Activated T-helper 2 cell treated with anti-CD3 and anti-CD28 coated beads, Interferon-gamma antibody, Interleukin-2, Interleukin-4, amounts not matched to agents 10 μg/mL and 5 μg/mL and 100 μg/mL, durations not matched to agents 14 hours and 24 hours and 36 hours (primary cell): ENCODE data around the gene ZNF155. TPM values are rescaled to one million over a fixed set of nuclear protein-coding genes. Genes with fewer than 3 reads are reported as not detected.
"Not testable (repeated sequence)": the region's sequence is repeated elsewhere in the genome, so short reads cannot be mapped to it uniquely, and the experiment has no call there.

ENCODE experiments used
- DNase-seq: peaks from one replicate; pipeline ENCODE4 v3.0.0; 2021; ENCODE audit warnings: low spot score
- H3K27ac Mint-ChIP-seq: one replicate; pipeline ENCODE4 v1.8.0; 2021; ENCODE audit warnings: mixed read lengths
- H3K27me3 Mint-ChIP-seq: one replicate; pipeline ENCODE4 v1.8.0; 2021; ENCODE audit warnings: low read depth, mixed read lengths
- H3K36me3 Mint-ChIP-seq: one replicate; pipeline ENCODE4 v1.8.0; 2021; ENCODE audit warnings: low read depth, mixed read lengths
- H3K4me1 Mint-ChIP-seq: one replicate; pipeline ENCODE4 v1.8.0; 2021; ENCODE audit warnings: low read depth, mixed read lengths
- H3K4me3 Mint-ChIP-seq: one replicate; pipeline ENCODE4 v1.8.0; 2021; ENCODE audit warnings: low read depth, mild to moderate bottlenecking, moderate library complexity, mixed read lengths
- H3K9me3 Mint-ChIP-seq: one replicate; pipeline ENCODE4 v1.8.0; 2021; ENCODE audit warnings: mixed read lengths
- intact Hi-C: fragments of 100-400 bp; cut with micrococcal nuclease; formaldehyde crosslinking; loops from one replicate; pipeline ENCODE4 v1.15.1; 2023
- total RNA-seq: library from RNA; stranded (reverse); gene quantifications from 2 replicates; pipeline ENCODE4 v1.2.3, GENCODE V29; 2022

ZNF155 gene
- 4.7 and 5.5 TPM in 2 replicates for total RNA-seq

DNA sequence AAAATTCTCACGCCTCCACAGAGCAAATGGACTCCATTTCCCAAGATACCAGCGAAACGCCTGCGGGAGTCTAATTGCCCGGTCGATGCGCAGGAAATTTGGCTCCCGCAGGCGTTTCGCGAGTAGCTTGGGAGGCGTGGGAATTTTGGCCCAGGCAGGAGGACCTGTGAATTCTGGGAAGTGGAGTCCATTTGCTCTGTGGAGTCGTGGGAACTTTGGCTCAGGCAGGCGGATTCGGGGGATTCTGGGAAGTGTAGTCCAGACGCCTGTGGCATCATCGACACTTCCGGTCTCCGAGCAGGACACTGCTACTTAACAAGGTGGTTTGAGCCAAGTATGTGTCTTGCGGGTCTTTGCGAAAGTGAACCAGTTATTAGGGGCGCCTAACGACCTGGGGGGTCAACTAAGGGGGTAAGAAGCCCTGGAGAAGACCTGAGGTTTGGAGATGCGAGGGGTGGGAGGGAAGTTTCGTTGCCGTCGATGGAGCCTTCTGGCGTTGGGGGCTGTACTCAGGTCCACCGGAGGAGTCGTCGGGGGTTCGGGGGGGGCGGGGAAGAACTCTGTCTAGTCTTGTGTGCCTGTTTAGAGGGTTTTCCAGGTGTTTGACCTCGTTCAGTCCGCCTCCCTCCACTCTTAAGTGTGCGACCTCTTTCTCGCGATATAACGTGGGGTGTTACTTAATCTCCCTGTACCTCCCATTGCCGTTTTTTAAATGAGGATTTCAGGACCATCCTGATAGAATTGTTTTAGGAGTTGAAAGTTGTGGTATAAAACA lies at the start of gene ZNF155:
ZNF155 (plus strand) TSS at position 277 of the 775 bp plus-strand sequence. CDS start 4,356 bp downstream, outside the sequence.
- Mint-ChIP-seq H3K4me3 (peak within 1 kb of the TSS; percentile 95), H3K36me3 (peaks cover 21% of the 10 kb centered on the region), H3K4me1 (peaks cover 9% of the 10 kb centered on the region), H3K27me3 (no peaks in the 10 kb centered on the region), H3K9me3 (peaks cover 41% of the 10 kb centered on the region), H3K27ac (peak within 1 kb of the TSS; percentile 90)
- peak; percentile 59 for DNase-seq
- intact Hi-C loops, result loop anchor here (1.0 to 5.0 kb wide), 3 partner anchors 18 to 88 kb away; partner anchors contain the start of genes ZNF230, ZNF284 and ZNF45

- peaks cover 33% of the 10 kb centered on the region for H3K9me3 Mint-ChIP-seq
- H3K36me3 Mint-ChIP-seq, result peaks cover 38% of the 10 kb centered on the region
- peak within 1 kb of the TSS; percentile 97 for H3K4me3 Mint-ChIP-seq
- H3K4me1 Mint-ChIP-seq, result peaks cover 10% of the 10 kb centered on the region
- DNase-seq, result peak; percentile 78
- intact Hi-C loops, result loop anchor here (1.0 to 5.0 kb wide), 5 partner anchors 16 to 157 kb away; partner anchors contain the start of genes ZNF155, ZNF221, ZNF224 and ZNF230
- H3K27me3 Mint-ChIP-seq, result no peaks in the 10 kb centered on the region
- H3K27ac Mint-ChIP-seq, result peak within 1 kb of the TSS; percentile 90
Observed at GRCh38 chr19:43934985-43935708, 48.8 kb upstream of the ZNF155 start, which contains the start of gene ZNF45. ZNF45 (minus strand) TSS chr19:43935282; CDS start chr19:43922185, 13,097 bp downstream.

GRCh38 chr19:43936188-43936587 lies 47.8 kb upstream of the ZNF155 start:
- H3K9me3 Mint-ChIP-seq, result peaks cover 35% of the 10 kb centered on the region
- peak overlapping the region; percentile 97 for H3K4me3 Mint-ChIP-seq
- H3K27me3 Mint-ChIP-seq, result no peaks in the 10 kb centered on the region
- intact Hi-C loops, result loop anchor here (5.0 kb wide), 1 partner anchor 156 kb away; the partner anchor contains the start of gene ZNF224
- H3K4me1 Mint-ChIP-seq, result peaks cover 10% of the 10 kb centered on the region
- peaks cover 29% of the 10 kb centered on the region for H3K36me3 Mint-ChIP-seq
- no peak overlapping the region for H3K27ac Mint-ChIP-seq
- no peak for DNase-seq

GRCh38 chr19:43939557-43940260 lies 44.3 kb upstream of the ZNF155 start:
- Mint-ChIP-seq H3K27ac (no peak overlapping the region), H3K4me1 (peaks cover 2% of the 10 kb centered on the region), H3K36me3 (no peaks in the 10 kb centered on the region), H3K9me3 (peaks cover 49% of the 10 kb centered on the region), H3K27me3 (peaks cover 1% of the 10 kb centered on the region), H3K4me3 (no peak overlapping the region)
- DNase-seq, result no peak
- intact Hi-C loops, result loop anchor here (5.0 kb wide), 1 partner anchor 153 kb away; the partner anchor contains the start of gene ZNF224

- Mint-ChIP-seq H3K36me3 (no peaks in the 10 kb centered on the region), H3K4me1 (no peaks in the 10 kb centered on the region), H3K27me3 (peaks cover 1% of the 10 kb centered on the region), H3K9me3 (peaks cover 53% of the 10 kb centered on the region), H3K4me3 (no peak overlapping the region), H3K27ac (no peak overlapping the region)
- no peak for DNase-seq
- intact Hi-C loops, result no loop called here
Observed at GRCh38 chr19:43940719-43941118, 43.3 kb upstream of the ZNF155 start.

GRCh38 chr19:43941209-43941608 lies 42.8 kb upstream of the ZNF155 start:
- H3K4me3 Mint-ChIP-seq, result no peak overlapping the region
- no peak for DNase-seq
- no peaks in the 10 kb centered on the region for H3K4me1 Mint-ChIP-seq
- intact Hi-C loops, result no loop called here
- H3K27me3 Mint-ChIP-seq, result peaks cover 1% of the 10 kb centered on the region
- no peaks in the 10 kb centered on the region for H3K36me3 Mint-ChIP-seq
- peaks cover 53% of the 10 kb centered on the region for H3K9me3 Mint-ChIP-seq
- H3K27ac Mint-ChIP-seq, result no peak overlapping the region

DNA sequence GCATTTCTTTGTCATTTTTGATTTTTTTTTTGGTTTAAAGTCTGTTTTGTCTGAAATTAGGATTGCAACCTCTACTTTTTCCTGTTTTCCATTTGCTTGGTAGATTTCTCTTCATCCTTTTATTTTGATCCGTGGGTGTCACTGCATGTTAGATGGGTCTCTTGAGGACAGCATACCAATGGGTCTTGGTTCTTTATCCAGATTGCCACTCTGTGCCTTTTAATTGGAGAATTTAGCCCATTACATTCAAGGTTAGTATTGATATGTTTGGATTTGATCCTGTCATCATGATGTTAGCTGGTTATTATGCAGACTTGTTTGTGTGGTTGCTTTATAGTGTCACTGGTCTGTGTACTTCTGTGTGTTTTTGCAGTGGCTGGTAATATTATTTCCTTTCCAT lies 36.6 kb upstream of the ZNF155 start:
- intact Hi-C loops, H3K4me1 Mint-ChIP-seq, H3K36me3 Mint-ChIP-seq, H3K27me3 Mint-ChIP-seq, H3K27ac Mint-ChIP-seq, H3K4me3 Mint-ChIP-seq, DNase-seq: not testable (repeated sequence)
- peaks cover 57% of the 10 kb centered on the region for H3K9me3 Mint-ChIP-seq

DNA sequence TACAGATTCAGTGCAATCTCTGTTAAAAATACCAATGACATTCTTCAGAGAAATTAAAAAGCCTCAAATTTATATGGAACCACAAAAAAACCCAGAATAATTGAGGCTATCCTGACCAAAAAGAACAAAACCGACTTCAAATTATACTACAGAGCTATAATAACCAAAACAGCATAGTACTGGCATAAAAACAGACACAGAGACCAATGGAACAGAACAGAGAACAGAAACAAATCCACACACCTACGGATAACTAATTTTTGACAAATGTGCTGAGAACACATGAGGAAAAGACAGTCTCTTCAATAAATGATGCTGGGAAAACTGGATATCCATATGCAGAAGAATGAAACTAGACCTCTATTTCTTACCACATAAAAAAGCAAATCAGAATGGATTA lies 34.2 kb upstream of the ZNF155 start:
- H3K27me3 Mint-ChIP-seq, DNase-seq, H3K36me3 Mint-ChIP-seq, H3K27ac Mint-ChIP-seq, intact Hi-C loops, H3K4me1 Mint-ChIP-seq: not testable (repeated sequence)
- Mint-ChIP-seq H3K9me3 (peaks cover 55% of the 10 kb centered on the region), H3K4me3 (peak overlapping the region; percentile 43)

GRCh38 chr19:43950834-43951645 lies 32.9 kb upstream of the ZNF155 start, which contains the start of gene ZNF221:
ZNF221 (plus strand) TSS chr19:43951228; CDS start chr19:43962727, 11,499 bp downstream.
- Mint-ChIP-seq H3K4me3 (peak within 1 kb of the TSS; percentile 92), H3K27ac (peak within 1 kb of the TSS; percentile 50), H3K27me3 (no peaks in the 10 kb centered on the region), H3K36me3 (peaks cover 8% of the 10 kb centered on the region), H3K4me1 (peaks cover 4% of the 10 kb centered on the region), H3K9me3 (peaks cover 51% of the 10 kb centered on the region)
- peak; percentile 53 for DNase-seq
- intact Hi-C loops, result loop anchor here (1.0 kb wide), 1 partner anchor 16 kb away; the partner anchor contains the start of gene ZNF45

- DNase-seq, result no peak
- Mint-ChIP-seq H3K9me3 (peaks cover 36% of the 10 kb centered on the region), H3K36me3 (no peaks in the 10 kb centered on the region), H3K27me3 (no peaks in the 10 kb centered on the region), H3K4me3 (no peak overlapping the region), H3K27ac (no peak overlapping the region), H3K4me1 (no peaks in the 10 kb centered on the region)
- intact Hi-C loops, result no loop called here
Observed at GRCh38 chr19:43956827-43957226, 27.2 kb upstream of the ZNF155 start.

GRCh38 chr19:43957891-43958290 lies 26.1 kb upstream of the ZNF155 start:
- DNase-seq, result no peak
- H3K4me3 Mint-ChIP-seq, result no peak overlapping the region
- H3K4me1 Mint-ChIP-seq, result no peaks in the 10 kb centered on the region
- no peaks in the 10 kb centered on the region for H3K36me3 Mint-ChIP-seq
- peaks cover 39% of the 10 kb centered on the region for H3K9me3 Mint-ChIP-seq
- no peak overlapping the region for H3K27ac Mint-ChIP-seq
- intact Hi-C loops, result no loop called here
- H3K27me3 Mint-ChIP-seq, result no peaks in the 10 kb centered on the region
